ENCODE data around the gene PTH1R. TPM values are rescaled to one million over a fixed set of nuclear protein-coding genes. Genes with fewer than 3 reads are reported as not detected.

PTH1R gene
- total RNA-seq, 5 donors from 2014 or later (not counting 1 experiment from before 2014, with no cell fraction given): 0.32 TPM; not detected in 4

DNA sequence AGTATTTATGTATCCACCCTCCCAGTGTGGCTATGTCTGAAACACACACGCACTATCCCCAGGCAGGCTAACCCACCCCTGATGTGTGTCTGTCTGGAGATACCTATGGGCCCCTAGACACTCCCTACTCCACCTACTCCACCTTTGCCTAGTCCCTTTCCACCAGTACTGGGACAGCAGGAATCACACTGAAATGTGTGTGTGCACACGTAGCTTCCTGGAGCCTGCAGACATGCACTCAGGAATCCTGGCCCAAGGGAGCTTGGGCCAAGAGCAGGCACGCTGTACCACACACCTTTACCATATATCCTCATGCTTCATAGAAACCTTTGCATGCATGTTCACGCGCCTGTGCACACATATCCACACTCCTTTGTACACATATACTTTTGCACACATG lies 6.9 kb upstream of the PTH1R start:
- ChIA-PET CTCF (no interaction called here), POLR2A (no interaction called here)
- Histone ChIP-seq H3K4me1 (ENCODE audit: control insufficient read depth in 1 of 2, extremely low read depth in 1 of 2, insufficient read depth in 2 of 2, low read length in 2 of 2) (peaks cover 7% of the 10 kb centered on the region in 2 experiments), H3K27ac (ENCODE audit: low read length) (no peak overlapping the region), H3K4me3 (ENCODE audit: control insufficient read depth in 1 of 2, extremely low read depth in 1 of 2, low read length in 1 of 2) (no peak overlapping the region), H3K36me3 (ENCODE audit: control insufficient read depth in 2 of 2, extremely low read depth in 1 of 2, insufficient read depth in 1 of 2, low read length in 1 of 2) (no peaks in the 10 kb centered on the region), H3K9me3 (no peaks in the 10 kb centered on the region), H3K27me3 (replicated peaks in 1 of 2; ENCODE audit: control insufficient read depth in 2 of 2, extremely low read depth in 1 of 2, insufficient read depth in 2 of 2, low read length in 1 of 2) (peaks cover 0 to 60% of the 10 kb centered on the region in 2 experiments)
- H3K4me3 Mint-ChIP-seq: no peak overlapping the region
- ATAC-seq (replicated peaks in 1 of 4): no peak
- H3K36me3 Mint-ChIP-seq: no peaks in the 10 kb centered on the region
- H3K27me3 Mint-ChIP-seq: peaks cover 0 to 13% of the 10 kb centered on the region in 2 donors
- no peak for DNase-seq
- 79% methylated on average over 5 of the region's 5 CpGs for WGBS (ENCODE audit: insufficient coverage)
- H3K9me3 Mint-ChIP-seq: no peaks in the 10 kb centered on the region
- H3K27ac Mint-ChIP-seq: no peak overlapping the region
- H3K4me1 Mint-ChIP-seq: peaks cover 5 to 17% (median 8%) of the 10 kb centered on the region in 3 donors

DNA sequence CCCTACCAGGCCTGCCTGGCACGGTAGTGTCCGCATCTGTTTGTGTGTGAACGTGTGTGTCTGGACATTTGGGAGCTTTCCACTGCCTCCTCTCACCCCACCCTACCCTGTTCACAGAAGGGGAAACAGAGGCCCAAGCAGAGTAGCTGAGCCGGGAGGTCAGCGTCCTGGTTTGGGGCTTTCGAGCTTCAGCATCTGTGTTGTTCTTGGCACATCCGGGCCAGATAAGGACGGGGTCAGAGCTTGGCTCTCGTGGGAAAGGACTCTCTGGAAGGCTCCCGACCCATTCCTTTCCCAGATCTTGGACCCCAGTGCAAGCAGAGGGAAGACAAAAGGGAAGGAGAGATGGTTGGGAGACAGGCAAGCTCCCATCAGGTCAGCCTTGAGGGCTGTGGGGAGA lies 6.3 kb upstream of the PTH1R start:
- Histone ChIP-seq H3K9me3 (no peaks in the 10 kb centered on the region), H3K4me3 (ENCODE audit: control insufficient read depth in 1 of 2, extremely low read depth in 1 of 2, low read length in 1 of 2) (no peak overlapping the region), H3K36me3 (ENCODE audit: control insufficient read depth in 2 of 2, extremely low read depth in 1 of 2, insufficient read depth in 1 of 2, low read length in 1 of 2) (no peaks in the 10 kb centered on the region), H3K27me3 (replicated peaks in 1 of 2; ENCODE audit: control insufficient read depth in 2 of 2, extremely low read depth in 1 of 2, insufficient read depth in 2 of 2, low read length in 1 of 2) (peaks cover 0 to 60% of the 10 kb centered on the region in 2 experiments), H3K27ac (ENCODE audit: low read length) (no peak overlapping the region), H3K4me1 (ENCODE audit: control insufficient read depth in 1 of 2, extremely low read depth in 1 of 2, insufficient read depth in 2 of 2, low read length in 2 of 2) (peaks cover 7% of the 10 kb centered on the region in 2 experiments)
- POLR2A ChIA-PET: interaction anchor here in 1 of 2 donors (0.5 kb wide), 1 partner anchor 20 kb away, joined by 3 read pairs; no protein-coding TSS in a partner anchor
- Mint-ChIP-seq H3K27me3 (peaks cover 0 to 13% of the 10 kb centered on the region in 2 donors), H3K36me3 (no peaks in the 10 kb centered on the region), H3K27ac (no peak overlapping the region), H3K4me1 (peaks cover 5 to 17% (median 8%) of the 10 kb centered on the region in 3 donors), H3K9me3 (no peaks in the 10 kb centered on the region), H3K4me3 (no peak overlapping the region)
- no peak for ATAC-seq (replicated peaks in 1 of 4)
- CTCF ChIA-PET: no interaction called here
- no peak for DNase-seq
- 77% methylated on average over 7 of the region's 10 CpGs for WGBS (ENCODE audit: insufficient coverage)

DNA sequence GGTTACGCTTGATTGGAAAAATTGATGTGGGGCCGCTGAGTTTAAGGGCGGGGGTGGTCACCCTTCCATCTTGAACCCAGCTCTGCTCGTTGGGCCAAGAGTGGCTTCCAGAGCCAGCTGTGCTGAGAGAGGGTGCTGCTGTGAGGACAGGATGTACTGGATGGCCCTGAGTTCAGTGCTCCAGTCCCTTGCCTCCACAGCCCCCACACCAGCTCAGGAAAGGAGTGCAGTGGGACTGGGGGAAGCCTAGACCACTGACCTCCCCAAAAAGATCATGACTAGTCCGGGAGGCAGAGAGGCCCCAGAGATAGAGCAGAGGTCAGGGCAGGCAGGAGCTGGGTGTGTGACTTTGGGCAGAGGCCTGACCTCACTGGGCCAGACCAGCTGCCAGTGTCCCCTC lies 4.0 kb upstream of the PTH1R start:
- Mint-ChIP-seq H3K36me3 (no peaks in the 10 kb centered on the region), H3K9me3 (no peaks in the 10 kb centered on the region), H3K27ac (no peak overlapping the region), H3K4me3 (no peak overlapping the region), H3K4me1 (peaks cover 5 to 17% (median 8%) of the 10 kb centered on the region in 3 donors), H3K27me3 (peaks cover 0 to 14% of the 10 kb centered on the region in 2 donors)
- Histone ChIP-seq H3K4me3 (ENCODE audit: control insufficient read depth in 1 of 2, extremely low read depth in 1 of 2, low read length in 1 of 2) (no peak overlapping the region), H3K4me1 (ENCODE audit: control insufficient read depth in 1 of 2, extremely low read depth in 1 of 2, insufficient read depth in 2 of 2, low read length in 2 of 2) (peaks cover 7% of the 10 kb centered on the region in 2 experiments), H3K9me3 (no peaks in the 10 kb centered on the region), H3K36me3 (ENCODE audit: control insufficient read depth in 2 of 2, extremely low read depth in 1 of 2, insufficient read depth in 1 of 2, low read length in 1 of 2) (no peaks in the 10 kb centered on the region), H3K27ac (ENCODE audit: low read length) (no peak overlapping the region), H3K27me3 (replicated peaks in 1 of 2; ENCODE audit: control insufficient read depth in 2 of 2, extremely low read depth in 1 of 2, insufficient read depth in 2 of 2, low read length in 1 of 2) (peaks cover 0 to 63% of the 10 kb centered on the region in 2 experiments)
- ChIA-PET CTCF (interaction anchor here in 1 of 2 donors (0.5 to 0.6 kb wide), 2 partner anchors 9 to 17 kb away, joined by 3 to 5 read pairs; no protein-coding TSS in a partner anchor), POLR2A (no interaction called here)
- 34% methylated on average over 4 of the region's 5 CpGs for WGBS (ENCODE audit: insufficient coverage)
- ATAC-seq (replicated peaks in 1 of 4): no peak
- no peak for DNase-seq

DNA sequence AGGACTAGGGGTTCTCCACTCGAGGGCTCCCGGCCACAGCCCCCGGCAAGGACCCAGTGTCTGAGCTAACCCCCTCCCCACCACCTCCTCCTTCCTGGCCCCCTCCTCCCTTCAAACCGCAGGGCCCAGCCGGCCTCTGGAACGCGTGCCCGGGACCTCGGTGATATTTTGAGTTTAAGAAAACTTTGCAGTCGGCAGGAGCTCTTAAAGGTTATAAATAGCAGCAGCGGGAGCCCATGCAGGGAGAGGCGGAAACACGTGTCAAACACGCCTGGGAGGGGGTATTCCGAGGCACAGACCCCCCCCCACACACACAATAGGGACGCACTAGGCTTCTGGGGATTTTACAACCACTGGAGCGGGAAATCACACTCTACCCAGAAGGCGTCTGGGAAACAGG lies 3.1 kb upstream of the PTH1R start:
- CTCF ChIA-PET: interaction anchor here in 1 of 2 donors (0.6 kb wide), 1 partner anchor 14 kb away, joined by 3 read pairs; no protein-coding TSS in a partner anchor
- Mint-ChIP-seq H3K9me3 (no peaks in the 10 kb centered on the region), H3K36me3 (no peaks in the 10 kb centered on the region), H3K27ac (no peak overlapping the region), H3K4me1 (peaks cover 5 to 17% (median 8%) of the 10 kb centered on the region in 3 donors), H3K4me3 (no peak overlapping the region), H3K27me3 (peaks cover 0 to 12% of the 10 kb centered on the region in 2 donors)
- Histone ChIP-seq H3K27me3 (replicated peaks in 1 of 2; ENCODE audit: control insufficient read depth in 2 of 2, extremely low read depth in 1 of 2, insufficient read depth in 2 of 2, low read length in 1 of 2) (peaks cover 0 to 65% of the 10 kb centered on the region in 2 experiments), H3K36me3 (ENCODE audit: control insufficient read depth in 2 of 2, extremely low read depth in 1 of 2, insufficient read depth in 1 of 2, low read length in 1 of 2) (no peaks in the 10 kb centered on the region), H3K9me3 (no peaks in the 10 kb centered on the region), H3K4me3 (ENCODE audit: control insufficient read depth in 1 of 2, extremely low read depth in 1 of 2, low read length in 1 of 2) (no peak overlapping the region), H3K4me1 (ENCODE audit: control insufficient read depth in 1 of 2, extremely low read depth in 1 of 2, insufficient read depth in 2 of 2, low read length in 2 of 2) (peaks cover 7% of the 10 kb centered on the region in 2 experiments), H3K27ac (ENCODE audit: low read length) (no peak overlapping the region)
- DNase-seq: no peak
- POLR2A ChIA-PET: no interaction called here
- ATAC-seq (replicated peaks in 1 of 4): no peak
- WGBS (ENCODE audit: insufficient coverage): 10% methylated on average over 2 of the region's 18 CpGs

DNA sequence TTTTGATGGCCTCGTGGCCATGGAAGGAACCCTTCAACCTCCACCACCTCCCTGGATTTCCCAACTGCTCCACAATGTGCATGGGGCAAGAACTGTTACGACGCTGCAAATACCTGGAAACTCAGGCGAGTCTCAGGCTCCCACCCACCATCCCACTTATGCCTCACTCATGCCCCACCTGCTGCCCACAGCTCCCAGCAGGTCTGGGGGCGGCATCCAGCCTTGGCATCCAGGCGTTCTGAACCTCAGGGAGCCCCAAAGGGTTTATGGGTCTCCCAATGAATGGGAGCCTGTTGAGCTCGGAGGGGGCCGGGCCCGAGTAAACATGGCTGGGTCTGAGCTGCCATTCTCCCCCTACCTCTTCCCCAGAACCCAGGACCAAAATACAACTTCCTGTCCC lies 2.0 kb upstream of the PTH1R start:
- H3K27ac Mint-ChIP-seq: no peak overlapping the region
- whole genome bisulfite sequencing (ENCODE audit: insufficient coverage): 76% methylated on average over 6 of the region's 9 CpGs
- POLR2A ChIA-PET: no interaction called here

DNA sequence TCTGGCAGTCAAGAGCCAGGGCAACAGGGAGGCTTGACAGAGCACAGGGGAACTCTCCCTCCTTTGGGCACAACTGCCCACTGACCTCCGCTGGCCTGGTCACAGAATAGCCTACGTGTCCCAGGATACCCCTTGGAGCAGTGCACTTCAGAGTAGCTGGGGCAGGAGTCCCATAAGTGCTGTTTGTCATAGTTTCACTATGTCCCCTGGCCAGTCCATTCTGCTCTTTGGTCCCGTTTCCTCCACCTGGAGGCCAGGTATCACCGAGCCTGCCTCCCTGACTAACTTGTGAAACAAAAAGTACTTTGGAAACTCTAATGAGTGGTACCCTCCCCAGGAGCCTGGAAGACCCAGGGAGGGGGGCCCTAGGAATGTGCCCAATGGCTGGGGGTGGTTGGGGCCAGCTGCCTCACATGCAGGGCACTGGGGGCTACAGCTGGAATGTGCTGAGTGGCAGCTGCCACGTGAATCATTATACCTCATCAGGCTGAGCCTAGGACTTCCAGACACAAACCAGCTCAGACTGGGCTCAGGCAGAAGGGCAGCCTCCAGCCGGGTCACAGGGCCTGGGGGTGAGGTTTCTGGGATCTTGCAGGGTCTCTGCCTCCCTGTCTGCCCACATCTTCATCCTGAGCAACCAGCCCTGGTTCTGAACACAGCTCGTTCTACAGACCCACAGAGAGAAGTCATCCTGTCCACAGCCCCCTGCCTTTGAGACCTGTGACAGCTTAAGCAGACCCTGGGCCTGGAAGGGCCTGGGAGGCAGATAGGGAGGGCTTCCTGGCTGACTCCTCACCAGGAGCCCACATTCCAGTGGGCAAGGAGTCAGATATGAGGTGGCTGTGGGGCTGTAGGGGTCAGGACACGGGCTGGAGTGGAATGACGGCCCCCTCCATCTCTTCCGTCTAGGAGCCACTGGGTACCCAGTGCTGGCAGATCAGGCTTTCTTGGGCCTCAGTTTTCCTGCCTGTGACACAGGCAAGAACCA lies 914 bp upstream of the PTH1R start:
- peaks cover 7 to 13% of the 10 kb centered on the region in 2 experiments for H3K4me1 ChIP-seq (ENCODE audit: control insufficient read depth in 1 of 2, extremely low read depth in 1 of 2, insufficient read depth in 2 of 2, low read length in 2 of 2)
- peaks cover 0 to 71% of the 10 kb centered on the region in 2 experiments for H3K27me3 ChIP-seq (replicated peaks in 1 of 2; ENCODE audit: control insufficient read depth in 2 of 2, extremely low read depth in 1 of 2, insufficient read depth in 2 of 2, low read length in 1 of 2)
- H3K27ac ChIP-seq (ENCODE audit: low read length): no peak overlapping the region
- DNase-seq (no peak), ATAC-seq (replicated peaks in 1 of 4) (no peak)
- Mint-ChIP-seq H3K36me3 (no peaks in the 10 kb centered on the region), H3K4me3 (no peak overlapping the region), H3K4me1 (peaks cover 10 to 24% (median 13%) of the 10 kb centered on the region in 3 donors), H3K9me3 (no peaks in the 10 kb centered on the region), H3K27ac (no peak overlapping the region), H3K27me3 (peaks cover 12 to 22% of the 10 kb centered on the region in 2 donors)
- 89% methylated on average over 3 of the region's 10 CpGs for WGBS (ENCODE audit: insufficient coverage)
- H3K9me3 ChIP-seq: no peaks in the 10 kb centered on the region
- ChIA-PET CTCF (no interaction called here), POLR2A (no interaction called here)
- H3K36me3 ChIP-seq (ENCODE audit: control insufficient read depth in 2 of 2, extremely low read depth in 1 of 2, insufficient read depth in 1 of 2, low read length in 1 of 2): no peaks in the 10 kb centered on the region
- no peak overlapping the region for H3K4me3 ChIP-seq (ENCODE audit: control insufficient read depth in 1 of 2, extremely low read depth in 1 of 2, low read length in 1 of 2)

More for the DNA sequence above, 2.0 kb upstream of the PTH1R start:
- H3K27me3 Mint-ChIP-seq: peaks cover 7 to 17% of the 10 kb centered on the region in 2 donors
- H3K36me3 Mint-ChIP-seq: no peaks in the 10 kb centered on the region
- Histone ChIP-seq H3K27ac (ENCODE audit: low read length) (no peak overlapping the region), H3K27me3 (replicated peaks in 1 of 2; ENCODE audit: control insufficient read depth in 2 of 2, extremely low read depth in 1 of 2, insufficient read depth in 2 of 2, low read length in 1 of 2) (peaks cover 0 to 70% of the 10 kb centered on the region in 2 experiments), H3K36me3 (ENCODE audit: control insufficient read depth in 2 of 2, extremely low read depth in 1 of 2, insufficient read depth in 1 of 2, low read length in 1 of 2) (no peaks in the 10 kb centered on the region), H3K9me3 (no peaks in the 10 kb centered on the region), H3K4me3 (ENCODE audit: control insufficient read depth in 1 of 2, extremely low read depth in 1 of 2, low read length in 1 of 2) (no peak overlapping the region), H3K4me1 (ENCODE audit: control insufficient read depth in 1 of 2, extremely low read depth in 1 of 2, insufficient read depth in 2 of 2, low read length in 2 of 2) (peaks cover 7% of the 10 kb centered on the region in 2 experiments)
- no peaks in the 10 kb centered on the region for H3K9me3 Mint-ChIP-seq
- peaks cover 8 to 24% (median 10%) of the 10 kb centered on the region in 3 donors for H3K4me1 Mint-ChIP-seq
- H3K4me3 Mint-ChIP-seq: no peak overlapping the region
- CTCF ChIA-PET: interaction anchor here in 1 of 2 donors (0.6 kb wide), 1 partner anchor 447 kb away, joined by 6 read pairs; no protein-coding TSS in a partner anchor
- DNase-seq: no peak
- no peak for ATAC-seq (replicated peaks in 1 of 4)
